Activated CD4-positive, alpha-beta T cell treated with anti-CD3 and anti-CD28 coated beads for 36 hours (primary cell): ENCODE results near the gene NOL12. TPM values are rescaled to one million over a fixed set of nuclear protein-coding genes. Genes with fewer than 3 reads are reported as not detected.

Experiments
- ATAC-seq: fragments of 200-7000 bp; cut with Tn5 transposase; one replicate; pipeline ENCODE4 v1.10.0; 2021; ENCODE audit warnings: mild to moderate bottlenecking, moderate library complexity
- CTCF ChIA-PET: fragments of 350-600 bp; sonication (Branson Sonifier 250); formaldehyde crosslinking; loops from one replicate; lab custom pipeline; 2021; ENCODE audit warnings: antibody characterized with exemption; lab: Charles Lee
- POLR2A ChIA-PET: fragments of 350-600 bp; sonication (Branson Sonifier 250); formaldehyde crosslinking; loops from one replicate; lab custom pipeline; 2021; ENCODE audit warnings: antibody characterized with exemption, inconsistent platforms; lab: Charles Lee
- DNase-seq: peaks from one replicate; pipeline ENCODE4 v3.0.0-alpha.2; 2020
- H3K27ac Mint-ChIP-seq: one replicate; pipeline ENCODE4 v1.8.0; 2021; ENCODE audit warnings: mixed read lengths
- H3K27me3 Mint-ChIP-seq: one replicate; pipeline ENCODE4 v1.8.0; 2021; ENCODE audit warnings: mixed read lengths
- H3K36me3 Mint-ChIP-seq: one replicate; pipeline ENCODE4 v1.8.0; 2021; ENCODE audit warnings: low read depth, mixed read lengths
- H3K4me1 Mint-ChIP-seq: one replicate; pipeline ENCODE4 v1.8.0; 2021; ENCODE audit warnings: mixed read lengths
- H3K4me3 Mint-ChIP-seq: one replicate; pipeline ENCODE4 v1.8.0; 2021; ENCODE audit warnings: mild to moderate bottlenecking, moderate library complexity, mixed read lengths
- H3K9me3 Mint-ChIP-seq: one replicate; pipeline ENCODE4 v1.8.0; 2021; ENCODE audit warnings: low read depth, mixed read lengths
- intact Hi-C, 2 experiments: fragments of 100-400 bp; cut with DNase I in 1 of 2; cut with micrococcal nuclease in 1 of 2; formaldehyde crosslinking; loops; one replicate each; pipeline versions ENCODE4 v1.14.2 to v1.15.1; 2022 to 2024; cut with DNase I, micrococcal nuclease
- total RNA-seq, 2 experiments: library from RNA; stranded (reverse); gene quantifications; one replicate each; pipeline ENCODE4 v1.2.3, GENCODE V29; 2021

Gene NOL12, protein sequence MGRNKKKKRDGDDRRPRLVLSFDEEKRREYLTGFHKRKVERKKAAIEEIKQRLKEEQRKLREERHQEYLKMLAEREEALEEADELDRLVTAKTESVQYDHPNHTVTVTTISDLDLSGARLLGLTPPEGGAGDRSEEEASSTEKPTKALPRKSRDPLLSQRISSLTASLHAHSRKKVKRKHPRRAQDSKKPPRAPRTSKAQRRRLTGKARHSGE
- 10 to 100 TPM; 37.1 to 42.3 TPM for total RNA-seq

DNA sequence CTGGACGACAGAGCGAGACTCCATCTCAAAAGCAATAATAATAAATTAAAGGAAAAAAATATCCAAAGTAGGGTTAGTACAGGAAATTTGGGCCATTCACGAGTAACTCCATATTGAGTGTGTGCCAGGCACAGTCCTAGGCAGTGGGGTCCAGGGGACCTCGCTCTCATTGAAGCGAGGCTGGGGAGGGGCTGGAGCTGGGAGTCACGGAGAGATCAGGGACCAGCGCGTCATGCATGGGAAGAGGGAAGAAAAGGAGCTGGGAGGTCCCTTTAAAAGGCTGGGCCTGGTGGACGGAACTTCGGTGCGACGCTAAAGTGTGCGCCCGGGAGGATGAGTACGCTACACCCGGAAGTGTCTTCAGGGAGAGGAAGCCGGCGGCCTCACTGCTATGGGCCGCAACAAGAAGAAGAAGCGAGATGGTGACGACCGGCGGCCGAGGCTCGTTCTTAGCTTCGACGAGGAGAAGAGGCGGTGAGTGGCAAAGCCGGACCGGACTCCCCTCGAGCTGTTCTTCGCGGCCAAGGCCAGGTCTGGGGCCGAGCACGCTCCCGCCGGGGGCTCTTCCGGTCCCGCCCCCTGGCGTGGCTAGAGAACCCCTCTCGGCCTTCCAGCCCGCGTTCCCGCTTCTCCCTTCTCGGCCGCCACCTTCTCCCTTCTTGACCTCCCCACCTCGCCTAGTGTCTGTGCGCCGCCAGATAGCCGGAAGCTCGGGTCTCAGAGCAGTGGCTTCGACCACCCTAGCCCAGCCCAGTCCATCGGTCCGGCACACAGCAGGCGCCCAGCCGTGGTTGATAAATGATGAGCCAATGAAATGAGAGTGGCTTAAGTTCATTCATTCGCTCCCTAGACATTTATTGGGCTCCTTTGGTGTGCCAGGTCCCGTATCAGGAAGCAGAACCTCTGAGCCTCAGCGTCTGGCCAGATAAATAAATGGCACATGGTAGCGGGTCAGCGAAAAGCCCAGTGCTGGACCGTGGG, at the start of gene NOL12:
Gene NOL12 (plus strand): TSS at position 342 of the 981 bp plus-strand sequence. CDS start 50 bp downstream, at position 392.
- peaks cover 27% of the 10 kb centered on the region for H3K4me1 Mint-ChIP-seq
- POLR2A ChIA-PET, result interaction anchor here (0.6 to 1.4 kb wide), 4 partner anchors 9 to 67 kb away, joined by 3 to 4 read pairs (median 4); partner anchors contain the start of gene LGALS1
- intact Hi-C loops, result loop anchor here (1.0 to 2.0 kb wide), 6 partner anchors 9 to 158 kb away; partner anchors contain the start of genes PDXP (in 2 of the 2), ANKRD54 (in 1 of the 2), GGA1 (in 1 of the 2) and SH3BP1 (in 1 of the 2)
- peak; percentile 82 for ATAC-seq
- H3K36me3 Mint-ChIP-seq, result peaks cover 32% of the 10 kb centered on the region
- no peaks in the 10 kb centered on the region for H3K9me3 Mint-ChIP-seq
- CTCF ChIA-PET, result interaction anchor here (0.5 to 2.9 kb wide), 10 partner anchors 24 to 1019 kb away, joined by 3 to 23 read pairs (median 4); partner anchors contain the start of genes GTPBP1 and PDXP
- peak within 1 kb of the TSS; percentile 98 for H3K27ac Mint-ChIP-seq
- peak; percentile 84 for DNase-seq
- H3K4me3 Mint-ChIP-seq, result peak within 1 kb of the TSS; percentile 90
- no peaks in the 10 kb centered on the region for H3K27me3 Mint-ChIP-seq

DNA sequence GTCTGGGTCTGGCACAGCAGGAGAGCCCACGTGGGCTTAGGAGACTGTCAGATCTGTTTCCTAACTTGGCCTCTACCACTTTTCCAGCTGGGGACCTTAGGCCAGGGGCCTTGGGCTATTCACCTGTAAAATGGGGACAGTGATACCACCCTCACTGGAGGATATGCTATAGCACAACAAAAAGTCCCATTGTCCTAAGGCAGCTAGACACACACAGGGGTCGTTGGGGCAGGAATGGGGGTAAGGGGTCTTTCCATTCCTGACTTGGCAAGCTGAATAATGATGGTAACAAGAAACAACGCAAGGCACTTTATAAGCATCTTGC, 49.2 kb upstream of the NOL12 start:
- Mint-ChIP-seq H3K36me3 (peaks cover 14% of the 10 kb centered on the region), H3K27me3 (no peaks in the 10 kb centered on the region), H3K27ac (peak overlapping the region; percentile 65), H3K4me3 (no peak overlapping the region), H3K4me1 (peaks cover 70% of the 10 kb centered on the region), H3K9me3 (no peaks in the 10 kb centered on the region)
- DNase-seq, result no peak
- ATAC-seq, result no peak
- ChIA-PET POLR2A (interaction anchor here (1.6 to 1.8 kb wide), 2 partner anchors 10 to 21 kb away, joined by 8 to 10 read pairs; partner anchors contain the start of gene PDXP), CTCF (interaction anchor here (0.6 to 4.4 kb wide), 14 partner anchors 10 to 1481 kb away, joined by 3 to 23 read pairs (median 4); partner anchors contain the start of genes PDXP and POLR2F)
- intact Hi-C loops, result loop anchor here in 1 of 2 experiments (5.0 kb wide), 1 partner anchor 170 kb away; the partner anchor contains the start of gene GCAT

DNA sequence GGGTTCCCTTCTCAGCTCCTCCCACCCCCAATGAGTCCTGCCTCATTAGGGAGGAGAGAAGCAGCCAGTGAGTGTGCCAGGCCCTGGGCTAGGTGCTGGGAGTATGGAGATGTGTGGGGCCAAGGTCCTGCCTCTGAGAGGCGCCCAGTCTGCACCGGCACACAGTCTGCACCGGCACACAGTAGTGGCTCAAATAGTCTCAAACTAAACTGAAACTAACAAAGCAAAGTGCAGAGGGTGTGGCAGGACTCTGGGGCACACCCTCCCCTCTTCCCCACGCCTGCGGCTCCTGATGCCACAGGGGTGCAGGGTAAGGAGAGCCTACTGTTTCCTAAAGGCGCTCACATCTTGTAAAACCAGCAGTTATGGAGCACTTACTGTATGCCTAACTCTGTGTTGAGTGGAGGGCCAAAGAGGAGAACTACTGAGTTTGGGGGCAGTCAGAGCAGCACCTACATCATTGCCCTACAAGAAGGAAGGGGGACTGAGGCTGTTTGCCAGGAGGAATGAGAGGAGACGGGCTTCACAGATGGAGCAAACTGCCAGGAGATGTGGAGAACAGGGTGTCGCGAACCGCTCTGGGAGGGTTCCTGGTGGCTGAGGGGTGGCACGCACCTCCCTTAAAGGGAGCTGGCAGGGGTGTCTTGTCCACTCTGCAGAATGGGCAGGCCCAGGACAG, 47.6 kb upstream of the NOL12 start:
- POLR2A ChIA-PET, result interaction anchor here (1.6 to 1.8 kb wide), 2 partner anchors 12 to 19 kb away, joined by 8 to 10 read pairs; partner anchors contain the start of gene PDXP
- Mint-ChIP-seq H3K27ac (peak overlapping the region; percentile 66), H3K4me1 (peaks cover 76% of the 10 kb centered on the region), H3K9me3 (no peaks in the 10 kb centered on the region), H3K4me3 (peak overlapping the region; percentile 88), H3K27me3 (no peaks in the 10 kb centered on the region), H3K36me3 (peaks cover 18% of the 10 kb centered on the region)
- DNase-seq (peak; percentile 66), ATAC-seq (peak; percentile 26)
- intact Hi-C loops, result loop anchor here in 1 of 2 experiments (1.0 to 5.0 kb wide), 6 partner anchors 20 to 169 kb away; partner anchors contain the start of genes GCAT, GGA1, NOL12 and PDXP
- CTCF ChIA-PET, result interaction anchor here (0.6 to 4.4 kb wide), 12 partner anchors 11 to 225 kb away, joined by 3 to 23 read pairs (median 4); partner anchors contain the start of gene PDXP

DNA sequence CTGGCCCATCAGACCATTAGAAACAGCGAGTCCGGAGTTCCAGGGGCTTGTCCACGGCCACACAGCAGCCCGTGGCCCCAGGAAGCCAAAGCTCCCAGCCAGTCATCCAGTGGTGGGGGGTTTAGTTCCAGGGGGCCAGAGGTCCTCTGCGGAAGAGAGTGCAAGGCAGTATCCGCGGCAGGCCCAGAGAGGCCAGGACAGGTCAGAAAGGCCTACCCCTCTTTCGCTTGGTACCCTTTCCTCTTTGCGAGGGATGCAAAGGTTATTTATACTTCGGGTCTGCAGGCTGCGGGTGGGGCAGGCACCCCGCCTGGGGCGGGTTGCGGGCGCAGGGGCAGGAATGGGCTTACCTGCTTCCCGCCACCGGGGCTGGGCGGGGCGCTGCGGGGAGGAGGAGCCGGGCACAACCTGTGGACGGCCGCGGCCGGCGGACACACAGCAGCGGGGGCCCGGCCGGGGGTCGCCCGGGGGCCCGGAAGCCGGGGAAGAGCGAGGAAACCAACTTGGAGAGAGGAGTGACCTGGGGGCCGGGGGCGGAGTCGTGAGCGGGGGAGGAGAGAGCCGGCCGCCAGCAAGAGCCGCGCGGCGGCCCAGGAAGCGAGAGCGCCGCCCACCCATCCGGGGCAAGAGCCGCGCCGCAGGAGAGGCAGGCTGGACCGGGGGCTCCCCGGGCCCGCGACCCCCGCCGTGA, 46.9 kb upstream of the NOL12 start, which contains the start of gene SH3BP1:
Gene SH3BP1 (plus strand): TSS at position 600 of the 691 bp plus-strand sequence. CDS start 119 bp downstream, outside the sequence.
- POLR2A ChIA-PET, result no interaction called here
- peak within 1 kb of the TSS; percentile 88 for H3K4me3 Mint-ChIP-seq
- peak within 1 kb of the TSS; percentile 97 for H3K27ac Mint-ChIP-seq
- ATAC-seq (peak; percentile 15), DNase-seq (peak; percentile 76)
- peaks cover 22% of the 10 kb centered on the region for H3K36me3 Mint-ChIP-seq
- no peaks in the 10 kb centered on the region for H3K27me3 Mint-ChIP-seq
- peaks cover 74% of the 10 kb centered on the region for H3K4me1 Mint-ChIP-seq
- intact Hi-C loops, result loop anchor here in 1 of 2 experiments (1.0 to 5.0 kb wide), 6 partner anchors 19 to 168 kb away; partner anchors contain the start of genes GCAT, GGA1, NOL12 and PDXP
- H3K9me3 Mint-ChIP-seq, result no peaks in the 10 kb centered on the region
- CTCF ChIA-PET, result interaction anchor here (0.5 to 1.4 kb wide), 5 partner anchors 22 to 327 kb away, joined by 3 to 6 read pairs (median 3); no protein-coding TSS in a partner anchor

DNA sequence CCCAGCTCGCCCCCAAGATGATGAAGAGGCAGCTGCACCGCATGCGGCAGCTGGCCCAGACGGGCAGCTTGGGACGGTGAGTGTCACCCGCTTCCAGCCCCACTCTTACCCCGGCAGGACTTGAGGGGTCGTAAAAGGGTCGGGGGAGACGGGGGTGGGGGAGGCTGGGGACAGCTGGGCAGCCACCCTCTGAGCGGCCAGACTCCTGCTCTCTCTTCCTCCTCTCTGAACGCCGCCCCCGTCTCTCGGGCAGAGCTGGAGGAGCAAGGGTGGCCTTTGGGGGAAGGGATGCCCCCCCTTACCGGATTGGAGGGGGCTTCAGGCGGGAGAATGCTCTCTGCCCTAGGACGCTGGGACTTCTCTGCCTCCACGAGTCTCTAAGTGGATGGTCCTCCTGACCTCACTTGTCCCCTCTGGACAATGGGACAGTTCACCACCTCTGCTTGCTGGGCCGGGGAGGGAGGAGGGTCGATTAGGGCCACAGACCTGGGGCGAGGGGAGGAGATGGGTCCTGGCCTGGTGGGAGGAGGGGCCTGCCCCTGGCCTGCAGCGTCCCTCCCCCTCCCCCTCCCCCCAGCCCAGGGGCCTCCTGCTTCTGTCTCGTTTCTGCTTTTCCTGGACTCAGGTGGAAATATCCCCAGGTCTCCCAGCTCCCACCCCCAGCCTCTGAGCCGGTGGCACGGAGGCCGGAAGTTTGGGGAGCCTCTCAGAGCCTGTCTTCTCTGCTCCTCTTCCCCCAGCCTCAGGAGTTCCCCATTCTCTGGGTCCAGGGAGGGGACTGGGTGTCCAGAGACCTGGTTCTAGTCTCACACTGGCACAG, 46.2 kb upstream of the NOL12 start:
- peak overlapping the region; percentile 88 for H3K4me3 Mint-ChIP-seq
- peaks cover 23% of the 10 kb centered on the region for H3K36me3 Mint-ChIP-seq
- H3K4me1 Mint-ChIP-seq, result peaks cover 66% of the 10 kb centered on the region
- H3K27ac Mint-ChIP-seq, result peak overlapping the region; percentile 97
- H3K9me3 Mint-ChIP-seq, result no peaks in the 10 kb centered on the region
- intact Hi-C loops, result loop anchor here in 1 of 2 experiments (1.0 to 5.0 kb wide), 7 partner anchors 18 to 167 kb away; partner anchors contain the start of genes GCAT, GGA1, NOL12 and PDXP
- CTCF ChIA-PET, result interaction anchor here (0.5 to 1.4 kb wide), 7 partner anchors 9 to 326 kb away, joined by 3 to 6 read pairs (median 4); no protein-coding TSS in a partner anchor
- POLR2A ChIA-PET, result no interaction called here
- ATAC-seq (no peak), DNase-seq (peak; percentile 59)
- no peaks in the 10 kb centered on the region for H3K27me3 Mint-ChIP-seq

DNA sequence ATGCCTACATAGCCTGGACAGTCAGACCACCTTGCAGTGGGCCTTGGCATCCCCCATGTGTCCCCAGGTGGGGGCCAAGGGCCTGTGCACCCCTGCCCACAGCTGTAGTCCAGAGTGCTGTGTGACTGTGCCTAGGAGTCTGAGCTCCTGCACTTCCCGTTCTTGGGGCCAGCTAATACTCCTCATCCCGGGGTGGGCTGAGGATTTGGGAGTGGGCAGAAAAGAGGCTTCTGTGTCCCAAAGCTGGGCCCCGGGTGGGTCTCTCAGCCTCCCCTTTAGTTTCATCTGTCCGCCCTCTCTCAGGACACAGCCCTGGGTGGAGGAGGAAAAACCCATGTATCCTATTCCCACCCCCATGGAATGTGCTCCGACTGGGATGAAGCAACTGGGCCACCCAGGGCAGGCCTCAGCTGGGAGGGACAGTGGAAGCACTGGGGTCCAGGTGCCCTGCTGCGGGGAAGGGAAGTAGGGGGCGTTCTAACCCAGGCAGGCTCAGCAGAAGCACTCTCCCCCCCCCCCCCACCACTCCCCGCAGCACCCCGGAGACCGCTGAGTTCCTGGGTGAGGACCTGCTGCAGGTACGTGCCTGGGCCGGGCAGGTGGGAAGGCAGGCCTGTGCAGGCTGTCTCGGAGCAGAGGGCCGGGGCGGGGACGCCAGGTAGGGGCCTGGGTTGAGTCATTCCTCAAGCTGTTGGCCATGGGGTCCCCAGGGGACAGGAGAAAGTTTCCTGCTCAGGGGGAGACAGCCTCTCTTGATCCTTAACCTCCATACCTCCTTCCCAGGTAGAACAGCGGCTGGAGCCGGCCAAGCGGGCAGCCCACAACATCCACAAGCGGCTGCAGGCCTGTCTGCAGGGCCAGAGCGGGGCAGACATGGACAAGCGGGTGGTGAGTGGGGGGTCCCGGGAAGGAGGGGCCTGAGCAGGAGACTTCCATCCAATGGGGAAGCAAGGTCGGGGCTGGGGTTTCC, 45.3 kb upstream of the NOL12 start:
- DNase-seq, result no peak
- peak overlapping the region; percentile 97 for H3K27ac Mint-ChIP-seq
- ChIA-PET CTCF (interaction anchor here (0.8 to 5.3 kb wide), 11 partner anchors 8 to 74 kb away, joined by 3 to 98 read pairs (median 20); partner anchors contain the start of genes LGALS1, NOL12 and PDXP), POLR2A (no interaction called here)
- no peaks in the 10 kb centered on the region for H3K9me3 Mint-ChIP-seq
- intact Hi-C loops, result loop anchor here in 1 of 2 experiments (5.0 kb wide), 1 partner anchor 106 kb away; no protein-coding TSS in a partner anchor
- H3K4me1 Mint-ChIP-seq, result peaks cover 59% of the 10 kb centered on the region
- H3K36me3 Mint-ChIP-seq, result peaks cover 29% of the 10 kb centered on the region
- H3K4me3 Mint-ChIP-seq, result peak overlapping the region; percentile 88
- no peaks in the 10 kb centered on the region for H3K27me3 Mint-ChIP-seq
- no peak for ATAC-seq

DNA sequence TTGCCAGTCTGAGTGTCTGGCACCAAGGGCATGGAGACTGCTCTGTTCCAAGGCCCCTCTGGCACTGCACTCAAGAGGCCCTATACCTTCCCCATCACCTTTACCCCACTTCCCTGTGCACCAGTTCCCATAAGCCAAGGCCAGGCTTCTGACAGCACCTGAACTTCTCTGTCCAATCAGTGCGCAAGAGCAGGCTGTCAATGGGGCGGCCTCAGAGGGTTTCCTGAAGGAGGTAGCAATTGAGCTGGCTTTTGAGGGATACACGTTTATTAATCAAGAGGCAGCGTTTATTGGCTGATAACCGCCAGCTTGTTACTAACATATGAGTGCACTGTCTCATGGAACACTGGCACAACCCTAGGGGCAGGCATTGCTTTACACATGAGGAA, 44.6 kb upstream of the NOL12 start:
- H3K4me1 Mint-ChIP-seq, result peaks cover 53% of the 10 kb centered on the region
- ATAC-seq (no peak), DNase-seq (no peak)
- no peaks in the 10 kb centered on the region for H3K9me3 Mint-ChIP-seq
- intact Hi-C loops, result loop anchor here in 1 of 2 experiments (5.0 kb wide), 1 partner anchor 106 kb away; no protein-coding TSS in a partner anchor
- no peaks in the 10 kb centered on the region for H3K27me3 Mint-ChIP-seq
- H3K27ac Mint-ChIP-seq, result no peak overlapping the region
- peak overlapping the region; percentile 88 for H3K4me3 Mint-ChIP-seq
- H3K36me3 Mint-ChIP-seq, result peaks cover 31% of the 10 kb centered on the region
- ChIA-PET CTCF (interaction anchor here (0.7 to 5.3 kb wide), 11 partner anchors 9 to 75 kb away, joined by 3 to 98 read pairs (median 23); partner anchors contain the start of genes LGALS1, NOL12 and PDXP), POLR2A (interaction anchor here (0.9 to 1.0 kb wide), 2 partner anchors 9 to 16 kb away, joined by 4 to 7 read pairs; partner anchors contain the start of gene PDXP)

DNA sequence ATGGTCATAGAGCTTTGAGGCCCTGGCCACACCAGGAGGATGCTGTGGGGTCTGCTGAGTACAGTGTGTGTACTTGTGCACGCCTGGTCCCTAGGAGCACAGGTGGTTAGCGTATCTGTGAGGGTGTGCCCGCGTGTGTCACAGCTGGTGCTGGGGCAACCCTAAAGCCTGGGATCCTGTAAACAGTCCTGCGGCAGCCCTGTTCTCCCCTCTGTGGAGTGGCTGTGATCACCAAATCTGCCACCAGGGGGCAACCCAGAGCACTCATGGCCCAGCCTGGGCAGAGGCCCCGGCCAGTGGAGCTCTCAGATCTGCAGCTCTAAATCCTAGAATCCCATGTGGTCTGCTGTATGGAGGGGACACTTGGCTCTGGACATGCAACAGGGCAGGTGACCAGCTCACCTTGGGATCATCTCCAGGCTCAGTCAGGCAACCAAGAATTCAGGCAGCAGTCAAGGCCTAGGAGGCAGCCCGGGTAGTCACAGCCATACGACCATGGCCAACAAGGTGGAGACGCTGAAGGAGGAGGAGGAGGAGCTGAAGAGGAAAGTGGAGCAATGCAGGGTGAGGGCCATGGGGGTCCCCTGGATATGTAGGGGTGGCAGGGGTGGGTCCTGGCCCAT, 42.8 kb upstream of the NOL12 start:
- DNase-seq, result peak; percentile 93
- intact Hi-C loops, result loop anchor here (1.0 to 5.0 kb wide), 4 partner anchors 15 to 104 kb away; partner anchors contain the start of gene PDXP (in 1 of the 2)
- H3K9me3 Mint-ChIP-seq, result no peaks in the 10 kb centered on the region
- no peak overlapping the region for H3K4me3 Mint-ChIP-seq
- ChIA-PET CTCF (interaction anchor here (0.6 to 5.3 kb wide), 28 partner anchors 9 to 262 kb away, joined by 3 to 98 read pairs (median 5); partner anchors contain the start of genes ANKRD54, LGALS1, NOL12 and PDXP), POLR2A (interaction anchor here (0.6 to 1.8 kb wide), 7 partner anchors 15 to 77 kb away, joined by 3 to 9 read pairs (median 5); partner anchors contain the start of gene PDXP)
- H3K27ac Mint-ChIP-seq, result peak overlapping the region; percentile 75
- peaks cover 34% of the 10 kb centered on the region for H3K36me3 Mint-ChIP-seq
- ATAC-seq, result peak; percentile 79
- H3K4me1 Mint-ChIP-seq, result peaks cover 37% of the 10 kb centered on the region
- no peaks in the 10 kb centered on the region for H3K27me3 Mint-ChIP-seq
